ENCODE results near the gene TRIM69. TPM values are rescaled to one million over a fixed set of nuclear protein-coding genes. Genes with fewer than 3 reads are reported as not detected.

TRIM69 gene, protein sequence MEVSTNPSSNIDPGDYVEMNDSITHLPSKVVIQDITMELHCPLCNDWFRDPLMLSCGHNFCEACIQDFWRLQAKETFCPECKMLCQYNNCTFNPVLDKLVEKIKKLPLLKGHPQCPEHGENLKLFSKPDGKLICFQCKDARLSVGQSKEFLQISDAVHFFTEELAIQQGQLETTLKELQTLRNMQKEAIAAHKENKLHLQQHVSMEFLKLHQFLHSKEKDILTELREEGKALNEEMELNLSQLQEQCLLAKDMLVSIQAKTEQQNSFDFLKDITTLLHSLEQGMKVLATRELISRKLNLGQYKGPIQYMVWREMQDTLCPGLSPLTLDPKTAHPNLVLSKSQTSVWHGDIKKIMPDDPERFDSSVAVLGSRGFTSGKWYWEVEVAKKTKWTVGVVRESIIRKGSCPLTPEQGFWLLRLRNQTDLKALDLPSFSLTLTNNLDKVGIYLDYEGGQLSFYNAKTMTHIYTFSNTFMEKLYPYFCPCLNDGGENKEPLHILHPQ
- total RNA-seq = 17.3 and 18.4 TPM in 2 replicates

DNA sequence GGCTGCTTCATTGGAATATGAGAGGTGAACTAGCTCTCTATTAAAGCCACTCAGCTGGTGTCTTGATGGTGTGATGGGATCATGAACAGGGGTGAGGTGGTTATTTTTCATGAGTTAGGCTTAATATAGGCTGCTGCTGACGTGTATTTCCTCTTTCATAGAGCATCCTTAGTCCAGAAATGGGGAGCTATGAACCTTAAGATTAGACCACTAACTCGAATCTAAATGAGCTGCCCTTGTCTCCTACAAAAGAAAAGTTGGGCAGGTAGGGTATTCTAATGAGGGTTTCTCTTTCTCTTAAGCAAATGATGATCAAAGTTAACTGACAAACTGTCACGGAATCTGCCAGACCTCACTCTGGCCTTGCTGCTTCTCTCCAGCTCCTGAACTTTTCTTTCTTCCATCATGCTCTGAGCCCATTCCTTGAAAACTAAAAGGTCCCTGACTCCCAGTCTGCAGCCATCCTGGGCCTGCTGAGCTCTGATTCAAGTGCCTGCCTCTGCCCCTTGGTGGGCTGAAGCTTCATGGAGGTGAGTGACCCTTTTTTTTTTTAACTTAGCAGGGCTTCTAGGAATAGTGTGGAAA, at the start of gene TRIM69:
TSS of gene TRIM69 (plus strand) at position 348 of the 585 bp plus-strand sequence. CDS start at position 525, 177 bp downstream.

DNA sequence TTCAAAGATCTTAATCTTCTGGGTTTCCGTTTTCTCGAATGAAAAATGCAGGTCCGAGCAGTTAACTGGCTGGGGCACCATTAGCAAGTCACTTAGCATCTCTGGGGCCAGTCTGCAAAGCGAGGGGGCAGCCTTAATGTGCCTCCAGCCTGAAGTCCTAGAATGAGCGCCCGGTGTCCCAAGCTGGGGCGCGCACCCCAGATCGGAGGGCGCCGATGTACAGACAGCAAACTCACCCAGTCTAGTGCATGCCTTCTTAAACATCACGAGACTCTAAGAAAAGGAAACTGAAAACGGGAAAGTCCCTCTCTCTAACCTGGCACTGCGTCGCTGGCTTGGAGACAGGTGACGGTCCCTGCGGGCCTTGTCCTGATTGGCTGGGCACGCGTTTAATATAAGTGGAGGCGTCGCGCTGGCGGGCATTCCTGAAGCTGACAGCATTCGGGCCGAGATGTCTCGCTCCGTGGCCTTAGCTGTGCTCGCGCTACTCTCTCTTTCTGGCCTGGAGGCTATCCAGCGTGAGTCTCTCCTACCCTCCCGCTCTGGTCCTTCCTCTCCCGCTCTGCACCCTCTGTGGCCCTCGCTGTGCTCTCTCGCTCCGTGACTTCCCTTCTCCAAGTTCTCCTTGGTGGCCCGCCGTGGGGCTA, 25.1 kb upstream of the TRIM69 start, which contains the start of the genes B2M and PATL2:
TSS of gene B2M (plus strand) at position 422 of the 647 bp plus-strand sequence. CDS start at position 452, 30 bp downstream.
TSS of gene PATL2 (minus strand) at position 228 of the 647 bp plus-strand sequence. CDS start 34,833 bp downstream, outside the sequence.

Other genes starting within 250 kb of the TRIM69 start
- 31.4 and 32.4 TPM in 2 replicates for gene EIF3J, start 199.4 kb upstream of the TRIM69 start, total RNA-seq
- gene SPG11, start 72.9 kb upstream of the TRIM69 start, total RNA-seq = 28.0 and 40.8 TPM in 2 replicates
- 0.33 TPM in 1 of 2 replicates, not detected in the other for gene PATL2, start 25.2 kb upstream of the TRIM69 start, total RNA-seq
- gene B2M, start 25.0 kb upstream of the TRIM69 start, total RNA-seq = 5,363 and 5,707 TPM in 2 replicates
- gene TERB2, start 220.2 kb downstream of the TRIM69 start, total RNA-seq = not detected in 2 replicates

Measured in mammary microvascular endothelial cell (primary cell).